DOHH2 (cell line): ENCODE measurements around the gene MRPL53.

Experiments
- H3F3A ChIP-seq: fragments of 200-600 bp; sonication (generic), shearing (Covaris generic); 2 replicates; pipeline ENCODE4 v1.6.0; 2016; ENCODE audit warnings: antibody characterized with exemption, mild to moderate bottlenecking; ENCODE audit not compliant: control insufficient read depth, insufficient read depth
- H3K27ac ChIP-seq: fragments of 200-600 bp; sonication (generic); 2 replicates; pipeline ENCODE4 v1.5.1; 2014; ENCODE audit warnings: low read depth, mild to moderate bottlenecking, low read length, moderate library complexity
- H3K27me3 ChIP-seq: fragments of 200-600 bp; sonication (generic); 2 replicates; pipeline ENCODE4 v1.6.1; 2014; ENCODE audit warnings: mild to moderate bottlenecking, low read length, mixed read lengths; ENCODE audit not compliant: control insufficient read depth
- H3K36me3 ChIP-seq: fragments of 200-600 bp; sonication (generic); 2 replicates; pipeline ENCODE4 v1.6.1; 2014; ENCODE audit warnings: mild to moderate bottlenecking, low read length, moderate library complexity, mixed read lengths; ENCODE audit not compliant: control insufficient read depth
- H3K4me1 ChIP-seq: fragments of 200-600 bp; sonication (generic); 2 replicates; pipeline ENCODE4 v1.6.1; 2014; ENCODE audit warnings: mild to moderate bottlenecking, low read length, mixed read lengths; ENCODE audit not compliant: control insufficient read depth
- H3K4me2 ChIP-seq: fragments of 200-600 bp; sonication (generic); 2 replicates; pipeline ENCODE4 v1.6.0; 2014; ENCODE audit warnings: mild to moderate bottlenecking, low read length, moderate library complexity
- H3K4me3 ChIP-seq: fragments of 200-600 bp; sonication (generic); 2 replicates; pipeline ENCODE4 v1.5.1; 2014; ENCODE audit warnings: mild to moderate bottlenecking, low read length, mixed read lengths
- H3K79me2 ChIP-seq: fragments of 200-600 bp; sonication (generic); 2 replicates; pipeline ENCODE4 v1.6.1; 2014; ENCODE audit warnings: mild to moderate bottlenecking, low read length, mixed read lengths; ENCODE audit not compliant: control insufficient read depth
- H3K9me2 ChIP-seq: fragments of 200-600 bp; sonication (generic); replicated peaks from 2 replicates; pipeline ENCODE4 v1.6.1; 2014; ENCODE audit warnings: mild to moderate bottlenecking, low read length, mixed read lengths; ENCODE audit not compliant: control insufficient read depth
- H3K9me3 ChIP-seq: fragments of 200-600 bp; sonication (generic); 2 replicates; pipeline ENCODE4 v1.6.1; 2014; ENCODE audit warnings: antibody characterized with exemption, low read length, mixed read lengths; ENCODE audit not compliant: control insufficient read depth, insufficient read depth
- H4K20me1 ChIP-seq: fragments of 200-600 bp; sonication (generic); 2 replicates; pipeline ENCODE4 v1.6.0; 2014; ENCODE audit warnings: low read depth, mild to moderate bottlenecking, antibody characterized with exemption, low read length, moderate library complexity; ENCODE audit not compliant: control insufficient read depth, insufficient read depth
- EZH2phosphoT487 ChIP-seq: fragments of 200-600 bp; sonication (generic); IDR thresholded peaks from 2 replicates; pipeline ENCODE4 v1.6.1; 2017; ENCODE audit warnings: borderline replicate concordance, mild to moderate bottlenecking, antibody characterized with exemption, low read length, moderate library complexity, mixed read lengths
- TF ChIP-seq, protein P1 (sequence below): fragments of 200-600 bp; sonication (generic); IDR thresholded peaks from one replicate; pipeline ENCODE4 v1.5.1; 2014; ENCODE audit warnings: antibody characterized with exemption, mild to moderate bottlenecking, low read depth, low read length; ENCODE audit not compliant: poor library complexity, severe bottlenecking

MRPL53 gene

DNA sequence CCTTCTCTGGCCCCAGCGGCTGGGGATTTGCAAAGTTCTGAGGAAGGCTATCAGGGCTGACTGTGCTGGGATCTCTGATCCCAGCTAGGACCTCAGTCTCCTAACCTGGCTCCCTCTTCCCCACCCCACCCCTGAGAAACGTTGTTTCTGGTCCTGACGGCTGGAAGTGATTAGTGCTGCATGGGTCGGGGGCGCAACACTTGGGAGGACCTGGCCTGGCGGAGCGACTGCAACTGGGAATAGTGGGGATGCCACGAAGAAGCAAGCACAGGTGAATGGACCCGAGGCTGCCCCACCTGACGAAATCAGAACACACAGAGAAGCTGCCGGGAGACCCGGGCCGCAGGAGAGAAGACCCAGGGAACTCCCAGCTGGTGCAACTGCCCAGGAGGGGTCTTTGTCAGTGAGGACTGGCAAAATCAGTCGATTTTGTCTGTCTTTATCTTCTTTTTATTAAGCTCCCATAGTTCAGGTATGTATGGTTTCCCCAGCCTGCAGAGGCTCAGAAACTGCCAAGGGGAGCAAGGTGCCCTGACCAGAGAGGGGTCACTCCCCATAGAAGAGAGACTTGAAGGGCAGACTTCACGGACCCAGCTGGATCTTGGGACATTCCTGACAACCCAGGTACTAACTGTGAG, 27.6 kb upstream of the MRPL53 start:
- no peak overlapping the region for H3K4me2 ChIP-seq
- H3K36me3 ChIP-seq, result peaks cover under 1% of the 10 kb centered on the region
- TF ChIP-seq EZH2phosphoT487, result no peak
- TF ChIP-seq, protein P1, sequence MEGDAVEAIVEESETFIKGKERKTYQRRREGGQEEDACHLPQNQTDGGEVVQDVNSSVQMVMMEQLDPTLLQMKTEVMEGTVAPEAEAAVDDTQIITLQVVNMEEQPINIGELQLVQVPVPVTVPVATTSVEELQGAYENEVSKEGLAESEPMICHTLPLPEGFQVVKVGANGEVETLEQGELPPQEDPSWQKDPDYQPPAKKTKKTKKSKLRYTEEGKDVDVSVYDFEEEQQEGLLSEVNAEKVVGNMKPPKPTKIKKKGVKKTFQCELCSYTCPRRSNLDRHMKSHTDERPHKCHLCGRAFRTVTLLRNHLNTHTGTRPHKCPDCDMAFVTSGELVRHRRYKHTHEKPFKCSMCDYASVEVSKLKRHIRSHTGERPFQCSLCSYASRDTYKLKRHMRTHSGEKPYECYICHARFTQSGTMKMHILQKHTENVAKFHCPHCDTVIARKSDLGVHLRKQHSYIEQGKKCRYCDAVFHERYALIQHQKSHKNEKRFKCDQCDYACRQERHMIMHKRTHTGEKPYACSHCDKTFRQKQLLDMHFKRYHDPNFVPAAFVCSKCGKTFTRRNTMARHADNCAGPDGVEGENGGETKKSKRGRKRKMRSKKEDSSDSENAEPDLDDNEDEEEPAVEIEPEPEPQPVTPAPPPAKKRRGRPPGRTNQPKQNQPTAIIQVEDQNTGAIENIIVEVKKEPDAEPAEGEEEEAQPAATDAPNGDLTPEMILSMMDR, result no peak
- H3K4me3 ChIP-seq, result no peak overlapping the region
- H3K27me3 ChIP-seq, result peaks cover 61% of the 10 kb centered on the region
- H3K9me3 ChIP-seq, result no peaks in the 10 kb centered on the region
- H3K9me2 ChIP-seq, result no peaks in the 10 kb centered on the region
- no peaks in the 10 kb centered on the region for H4K20me1 ChIP-seq
- H3F3A ChIP-seq, result no peaks in the 10 kb centered on the region
- H3K27ac ChIP-seq, result no peak overlapping the region
- H3K79me2 ChIP-seq, result no peaks in the 10 kb centered on the region
- peaks cover 20% of the 10 kb centered on the region for H3K4me1 ChIP-seq

DNA sequence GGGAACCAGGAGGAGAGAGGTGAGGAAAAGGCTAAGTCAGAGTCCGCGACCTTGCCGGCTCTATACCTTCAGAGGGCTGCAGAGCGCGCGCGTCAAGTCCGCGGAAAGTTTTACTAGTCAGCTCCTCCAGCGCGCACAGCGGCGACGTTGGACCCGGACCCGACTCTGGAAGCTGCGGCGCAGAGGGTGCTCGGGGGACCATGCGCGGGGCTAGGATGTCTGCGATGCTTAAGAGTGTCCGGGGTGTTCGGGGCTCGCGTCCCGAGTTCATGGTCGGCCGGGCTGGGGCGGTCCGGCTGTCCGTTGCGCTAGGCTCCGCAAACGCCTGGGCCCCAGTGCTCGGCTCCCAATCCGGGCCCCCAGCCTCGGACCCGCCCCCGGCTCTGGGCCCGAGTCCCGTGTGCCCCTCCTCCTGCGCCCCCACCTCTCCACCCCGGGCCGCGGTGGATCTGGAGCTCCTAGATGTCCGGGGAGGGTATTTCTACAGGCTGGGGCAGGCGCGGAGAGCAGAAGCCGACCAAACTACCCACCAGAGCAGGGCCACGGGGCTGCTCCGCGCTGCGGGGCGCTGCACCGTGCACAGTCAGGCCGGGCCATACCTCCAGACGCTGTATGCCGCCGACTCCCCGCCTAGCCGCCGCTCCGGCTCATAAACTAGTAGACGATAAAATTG, 26.9 kb upstream of the MRPL53 start, which contains the start of gene LBX2:
Gene LBX2 (minus strand): TSS at position 337 of the 673 bp plus-strand sequence. CDS start 66 bp downstream, at position 271.
- TF ChIP-seq, protein P1, result no peak
- no peak for TF ChIP-seq EZH2phosphoT487
- Histone ChIP-seq H3F3A (no peaks in the 10 kb centered on the region), H3K9me2 (no peaks in the 10 kb centered on the region), H3K4me2 (peak within 1 kb of the TSS; percentile 38), H4K20me1 (no peaks in the 10 kb centered on the region), H3K27ac (no peak within 1 kb of the TSS), H3K27me3 (peaks cover 61% of the 10 kb centered on the region), H3K79me2 (no peaks in the 10 kb centered on the region), H3K36me3 (no peaks in the 10 kb centered on the region; the same call in 1 of the 2 replicates), H3K4me3 (peak within 1 kb of the TSS; percentile 35; the same call in 1 of the 2 replicates), H3K4me1 (peaks cover 20% of the 10 kb centered on the region), H3K9me3 (no peaks in the 10 kb centered on the region)

DNA sequence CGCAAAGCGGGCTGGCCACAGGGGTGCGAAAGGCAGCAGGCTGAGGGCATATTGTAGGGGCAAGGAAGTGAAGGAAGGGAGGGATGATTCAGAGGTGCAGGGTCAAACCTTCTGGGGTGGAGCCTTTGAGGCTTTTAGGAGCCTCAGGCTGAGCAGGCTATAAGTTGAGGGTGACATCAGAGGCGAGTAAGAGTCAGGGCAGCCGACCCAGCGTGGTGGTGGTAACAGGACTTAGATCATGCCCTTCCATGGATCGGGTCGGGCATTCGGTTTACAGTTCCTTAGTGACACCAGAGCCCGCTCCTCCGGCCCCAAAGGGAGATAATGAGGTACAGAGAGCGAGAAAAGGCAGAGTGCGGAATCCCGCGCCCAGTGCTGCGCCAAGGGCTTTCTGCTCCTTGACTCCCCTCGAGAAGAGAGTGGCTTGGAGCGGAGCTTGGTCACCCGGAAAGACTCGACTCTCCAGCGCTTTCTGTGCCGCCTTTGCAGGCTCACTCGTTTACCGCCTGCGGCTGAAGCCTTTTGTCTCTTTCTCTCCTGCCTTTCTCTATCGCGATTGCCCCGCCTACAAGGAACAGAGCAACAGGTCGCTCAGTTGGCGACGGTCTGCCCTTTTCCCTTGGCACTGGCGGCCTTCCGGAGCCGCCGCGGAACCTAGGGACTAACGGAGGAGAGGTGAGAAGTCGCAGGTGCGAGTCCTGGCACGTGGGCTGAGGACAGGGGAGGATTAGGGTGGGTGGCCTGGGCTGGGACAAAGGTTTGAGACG, 26.2 kb upstream of the MRPL53 start:
- no peaks in the 10 kb centered on the region for H4K20me1 ChIP-seq
- H3K27me3 ChIP-seq, result peaks cover 61% of the 10 kb centered on the region
- H3K4me1 ChIP-seq, result peaks cover 20% of the 10 kb centered on the region
- H3K4me3 ChIP-seq, result peak overlapping the region; percentile 35; the same call in 1 of the 2 replicates
- no peak overlapping the region for H3K27ac ChIP-seq
- H3K4me2 ChIP-seq, result peak overlapping the region; percentile 38
- no peaks in the 10 kb centered on the region for H3K9me2 ChIP-seq
- no peaks in the 10 kb centered on the region for H3K9me3 ChIP-seq
- no peaks in the 10 kb centered on the region for H3F3A ChIP-seq
- TF ChIP-seq, protein P1, result no peak
- peak; percentile 71 for TF ChIP-seq EZH2phosphoT487
- H3K79me2 ChIP-seq, result no peaks in the 10 kb centered on the region
- H3K36me3 ChIP-seq, result peaks cover 1% of the 10 kb centered on the region; the same call in 1 of the 2 replicates
